Testis (tissue), 3 donors: ENCODE measurements around the gene TAAR6. TPM values are rescaled to one million over a fixed set of nuclear protein-coding genes. Genes with fewer than 3 reads are reported as not detected.

ENCODE experiments used
- DNase-seq: peaks from one replicate; pipeline ENCODE4 v3.0.0-alpha.2; 2019
- H3K27ac ChIP-seq, 2 donors: fragments of 200-600 bp; sonication (generic); one replicate each; pipeline ENCODE4 v1.5.1; 2019
- H3K27me3 ChIP-seq: fragments of 200-600 bp; sonication (generic); one replicate; pipeline ENCODE4 v1.5.1; 2019
- H3K36me3 ChIP-seq: fragments of 200-600 bp; sonication (generic); one replicate; pipeline ENCODE4 v1.5.1; 2017; ENCODE audit warnings: low read depth; ENCODE audit errors: missing control alignments
- H3K4me1 ChIP-seq: fragments of 200-600 bp; sonication (generic); one replicate; pipeline ENCODE4 v1.5.1; 2019
- H3K4me3 ChIP-seq, 2 donors: fragments of 200-600 bp; sonication (generic); one replicate each; pipeline ENCODE4 v1.5.1; 2017 to 2019
- H3K9me3 ChIP-seq: fragments of 200-600 bp; sonication (generic); one replicate; pipeline ENCODE4 v1.5.1; 2017
- POLR2A ChIP-seq: fragments of 450-650 bp; IDR thresholded peaks from one replicate; pipeline ENCODE4 v1.6.1; 2017; ENCODE audit warnings: antibody characterized with exemption, mild to moderate bottlenecking, moderate library complexity
- WGBS, 2 donors: methylation state at CpG; one replicate each; pipeline ENCODE4 v1.1.5; 2018; 5-methylcytosine and 5-hydroxymethylcytosine counted together
- intact Hi-C: fragments of 100-400 bp; cut with DNase I; formaldehyde crosslinking; loops from one replicate; pipeline ENCODE4 v1.15.1; 2023; ENCODE audit warnings: low total_unique reads
- polyA plus RNA-seq: library from polyadenylated mRNA; stranded (reverse); fragments of 350-450 nt; fragmentation: Illumina TruSeq; extraction: RNeasy Lipid Tissue Mini Kit (QIAGEN cat#74804); gene quantifications from one replicate; pipeline ENCODE4 v1.2.3, GENCODE V29; 2014; ENCODE audit warnings: low read depth, low replicate concordance; ENCODE audit not compliant: insufficient read depth
- total RNA-seq, 2 donors: library from RNA; depleted of rRNA; stranded (reverse); fragments of >200 nt; gene quantifications; one replicate each; pipeline ENCODE4 v1.2.3, GENCODE V29; 2016
- TF ChIP-seq, protein P1 (sequence below), 3 experiments: fragments of 450-650 bp in 2 of 3; fragments of 200-600 bp in 1 of 3; sonication (generic) in 1 of 3; IDR thresholded peaks; one replicate each; pipeline ENCODE4 v1.5.1; 2016 to 2019; ENCODE audit warnings: antibody characterized with exemption in 3 of 3, mild to moderate bottlenecking in 2 of 3, moderate library complexity in 1 of 3

The TAAR6 gene
- total and polyA plus RNA-seq, 3 donors from 2014 or later: not detected

DNA sequence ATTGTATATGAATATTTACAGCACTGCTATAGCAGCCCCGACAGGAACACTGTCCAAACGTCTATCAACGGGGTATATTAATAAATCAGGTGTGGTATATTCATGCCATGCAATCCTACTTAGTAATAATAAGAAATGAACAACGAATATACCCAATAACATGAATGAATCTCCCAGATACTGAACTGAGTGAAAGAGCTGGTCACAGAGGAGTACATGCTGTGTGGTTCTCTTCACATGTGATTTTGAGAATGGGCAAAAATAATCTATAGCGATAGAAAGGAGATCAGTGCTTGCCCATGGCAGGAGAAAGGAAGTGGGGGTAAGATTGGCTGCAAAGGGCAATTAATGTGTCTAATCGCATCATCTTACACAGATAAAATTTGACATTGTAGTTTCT is 3.7 kb upstream of the TAAR6 start:
- no peak for DNase-seq
- intact Hi-C loops: no loop called here
- H3K4me1 ChIP-seq: no peaks in the 10 kb centered on the region
- H3K9me3 ChIP-seq: no peaks in the 10 kb centered on the region
- 80 to 81% methylated on average over 6 of the region's 6 CpGs for WGBS, 2 donors
- H3K36me3 ChIP-seq: no peaks in the 10 kb centered on the region
- H3K27ac ChIP-seq: no peak overlapping the region
- no peak overlapping the region for H3K4me3 ChIP-seq
- H3K27me3 ChIP-seq: no peaks in the 10 kb centered on the region
- TF ChIP-seq, protein P1, sequence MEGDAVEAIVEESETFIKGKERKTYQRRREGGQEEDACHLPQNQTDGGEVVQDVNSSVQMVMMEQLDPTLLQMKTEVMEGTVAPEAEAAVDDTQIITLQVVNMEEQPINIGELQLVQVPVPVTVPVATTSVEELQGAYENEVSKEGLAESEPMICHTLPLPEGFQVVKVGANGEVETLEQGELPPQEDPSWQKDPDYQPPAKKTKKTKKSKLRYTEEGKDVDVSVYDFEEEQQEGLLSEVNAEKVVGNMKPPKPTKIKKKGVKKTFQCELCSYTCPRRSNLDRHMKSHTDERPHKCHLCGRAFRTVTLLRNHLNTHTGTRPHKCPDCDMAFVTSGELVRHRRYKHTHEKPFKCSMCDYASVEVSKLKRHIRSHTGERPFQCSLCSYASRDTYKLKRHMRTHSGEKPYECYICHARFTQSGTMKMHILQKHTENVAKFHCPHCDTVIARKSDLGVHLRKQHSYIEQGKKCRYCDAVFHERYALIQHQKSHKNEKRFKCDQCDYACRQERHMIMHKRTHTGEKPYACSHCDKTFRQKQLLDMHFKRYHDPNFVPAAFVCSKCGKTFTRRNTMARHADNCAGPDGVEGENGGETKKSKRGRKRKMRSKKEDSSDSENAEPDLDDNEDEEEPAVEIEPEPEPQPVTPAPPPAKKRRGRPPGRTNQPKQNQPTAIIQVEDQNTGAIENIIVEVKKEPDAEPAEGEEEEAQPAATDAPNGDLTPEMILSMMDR (IDR thresholded peaks at IDR 0.05): no peak
- no peak for TF ChIP-seq POLR2A

DNA sequence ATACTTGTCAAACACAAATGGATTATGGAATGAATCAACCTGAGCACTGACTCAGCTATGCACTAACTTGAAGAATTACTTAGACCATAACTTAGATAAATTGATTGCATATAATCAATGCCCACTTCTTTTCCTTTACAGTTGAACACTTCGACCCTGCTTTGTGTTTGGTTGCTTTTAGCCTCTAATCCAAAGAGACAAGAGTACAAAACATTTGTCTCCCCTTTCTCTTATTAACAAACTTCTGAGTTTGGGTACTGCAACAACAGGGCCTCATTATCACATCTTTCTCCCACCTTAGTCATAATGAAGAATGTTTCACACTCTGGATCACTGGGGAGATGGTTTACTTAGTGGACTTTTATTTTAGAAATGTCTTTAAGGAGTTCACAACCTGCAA is 2.6 kb upstream of the TAAR6 start:
- H3K4me3 ChIP-seq: no peak overlapping the region
- no peak overlapping the region for H3K27ac ChIP-seq
- no peak for DNase-seq
- 81 to 91% methylated on average over 1 of the region's 1 CpG for WGBS, 2 donors
- H3K27me3 ChIP-seq: no peaks in the 10 kb centered on the region
- H3K36me3 ChIP-seq: no peaks in the 10 kb centered on the region
- no peak for TF ChIP-seq POLR2A
- TF ChIP-seq, protein P1 (IDR thresholded peaks at IDR 0.05): no peak
- H3K4me1 ChIP-seq: no peaks in the 10 kb centered on the region
- intact Hi-C loops: no loop called here
- no peaks in the 10 kb centered on the region for H3K9me3 ChIP-seq

DNA sequence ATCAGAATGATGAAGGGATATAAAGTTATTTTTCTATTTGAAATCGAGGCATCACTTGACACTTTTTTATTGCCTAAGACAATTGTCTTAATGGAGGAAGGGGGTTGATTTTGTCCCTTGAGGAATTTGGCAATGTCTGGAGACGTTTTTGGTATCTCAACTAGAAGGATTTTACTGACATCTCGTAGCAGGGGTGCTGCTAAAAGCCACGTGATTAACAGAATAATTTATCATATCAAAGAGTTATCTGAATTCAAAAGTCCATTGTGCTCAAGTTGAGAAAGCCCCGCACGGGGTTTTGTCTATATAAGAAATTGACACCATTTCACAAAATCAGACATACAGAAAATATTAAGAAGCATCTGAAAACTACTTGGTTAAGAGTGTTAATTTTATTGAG is 1.5 kb upstream of the TAAR6 start:
- intact Hi-C loops: no loop called here
- WGBS, 2 donors: 54 to 63% methylated on average over 6 of the region's 6 CpGs
- TF ChIP-seq POLR2A: no peak
- TF ChIP-seq, protein P1 (IDR thresholded peaks at IDR 0.05): no peak
- Histone ChIP-seq H3K36me3 (no peaks in the 10 kb centered on the region), H3K9me3 (no peaks in the 10 kb centered on the region), H3K4me1 (no peaks in the 10 kb centered on the region), H3K27ac (no peak overlapping the region), H3K27me3 (no peaks in the 10 kb centered on the region), H3K4me3 (no peak overlapping the region)
- no peak for DNase-seq

DNA sequence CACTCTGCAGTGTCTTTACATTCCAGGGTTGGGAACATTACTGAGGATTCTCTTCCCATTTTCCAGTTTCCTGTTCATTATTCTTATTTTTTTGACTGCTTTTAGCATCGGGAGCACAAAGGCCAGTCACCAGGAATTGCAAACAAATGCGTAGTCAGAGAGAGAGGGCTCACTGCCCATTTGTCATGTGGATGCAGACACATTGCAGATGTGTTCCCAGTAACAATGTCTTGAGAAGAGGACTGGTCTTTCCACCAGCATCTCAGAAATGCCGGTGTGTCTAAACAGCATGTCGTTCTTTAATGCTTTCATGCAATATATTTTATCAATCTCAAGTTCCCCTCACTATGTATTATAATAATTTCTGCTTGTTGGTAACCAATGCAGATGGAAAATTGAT is 952 bp upstream of the TAAR6 start:
- Histone ChIP-seq H3K36me3 (no peaks in the 10 kb centered on the region), H3K27me3 (no peaks in the 10 kb centered on the region), H3K4me1 (no peaks in the 10 kb centered on the region), H3K4me3 (no peak overlapping the region), H3K27ac (no peak overlapping the region), H3K9me3 (no peaks in the 10 kb centered on the region)
- TF ChIP-seq POLR2A: no peak
- TF ChIP-seq, protein P1 (IDR thresholded peaks at IDR 0.05): no peak
- DNase-seq: no peak
- intact Hi-C loops: no loop called here
- WGBS, 2 donors: 40 to 44% methylated on average over 4 of the region's 4 CpGs

DNA sequence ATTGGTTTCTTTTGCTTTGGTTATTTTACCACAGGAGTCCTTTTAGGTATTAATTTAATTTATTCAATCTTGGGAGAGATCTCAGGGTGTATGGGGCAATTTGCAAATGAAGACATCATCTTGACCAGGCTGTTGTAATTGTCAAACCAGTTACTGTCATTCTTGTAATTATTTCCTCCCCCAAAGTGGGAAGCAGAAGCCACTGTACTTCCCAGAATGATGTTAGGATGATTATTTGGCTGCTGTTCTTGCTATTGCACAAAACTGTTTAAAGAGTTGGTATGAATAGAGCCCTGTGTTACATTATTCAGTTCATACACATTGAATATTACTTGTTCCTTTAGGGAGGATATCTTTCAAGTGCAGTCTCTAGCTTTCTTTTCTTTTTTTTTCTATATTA is 1.7 kb downstream of the TAAR6 start:
- H3K27me3 ChIP-seq: no peaks in the 10 kb centered on the region
- no peaks in the 10 kb centered on the region for H3K4me1 ChIP-seq
- H3K36me3 ChIP-seq: no peaks in the 10 kb centered on the region
- no peaks in the 10 kb centered on the region for H3K9me3 ChIP-seq
- intact Hi-C loops: no loop called here
- no peak for TF ChIP-seq POLR2A
- TF ChIP-seq, protein P1 (IDR thresholded peaks at IDR 0.05): no peak
- DNase-seq: no peak
- no peak overlapping the region for H3K4me3 ChIP-seq
- no peak overlapping the region for H3K27ac ChIP-seq
